Vagina (tissue), 2 donors: ENCODE measurements around the gene XPNPEP1.

Source experiments
- POLR2A ChIP-seq, 2 donors: fragments of 450-650 bp; IDR thresholded peaks; one replicate each; pipeline ENCODE4 v1.6.1; 2017; ENCODE audit warnings: antibody characterized with exemption in 2 of 2, mild to moderate bottlenecking in 2 of 2, moderate library complexity in 2 of 2
- POLR2AphosphoS5 ChIP-seq, 2 donors: sonication (generic); formaldehyde crosslinking; IDR thresholded peaks; one replicate each; pipeline ENCODE4 v1.9.0; 2017; ENCODE audit warnings: antibody characterized with exemption in 2 of 2, mild to moderate bottlenecking in 2 of 2, low read depth in 1 of 2; ENCODE audit not compliant: insufficient read depth in 1 of 2
- TF ChIP-seq, protein P1 (sequence below), 3 experiments: fragments of 450-650 bp in 2 of 3; fragments of 200-600 bp in 1 of 3; sonication (generic) in 1 of 3; IDR thresholded peaks; one replicate each; pipeline ENCODE4 v1.5.1; 2017 to 2019; ENCODE audit warnings: antibody characterized with exemption in 3 of 3, mild to moderate bottlenecking in 2 of 3, moderate library complexity in 2 of 3

DNA sequence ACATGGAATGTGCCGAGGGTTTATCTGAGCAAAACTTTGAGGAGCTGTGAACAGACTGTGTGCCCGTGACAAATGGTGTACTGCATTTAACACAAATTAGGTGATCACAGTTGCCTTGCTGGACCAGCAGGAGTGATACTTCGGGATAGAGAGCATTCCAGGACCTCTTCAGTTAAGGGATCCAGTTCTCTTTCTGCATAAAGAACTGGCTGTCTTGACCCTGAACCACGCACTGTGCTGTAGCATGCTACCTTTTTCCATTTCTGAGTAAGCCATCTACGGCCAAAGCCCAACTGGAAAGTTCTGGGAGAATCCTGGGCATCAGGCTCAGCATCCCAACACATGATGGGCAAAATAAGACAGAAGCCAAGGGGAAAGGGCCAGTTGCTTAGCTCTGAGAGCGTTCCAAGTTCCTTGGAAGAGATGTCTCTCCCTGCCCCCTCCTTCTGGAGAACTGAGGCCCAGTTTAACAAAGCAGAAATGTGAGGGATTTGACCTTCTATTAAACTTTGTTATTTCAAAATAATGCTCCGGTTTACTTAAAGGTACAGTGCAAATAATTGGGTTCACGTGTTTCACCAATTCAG is 46.5 kb upstream of the XPNPEP1 start:
- TF ChIP-seq, protein P1, sequence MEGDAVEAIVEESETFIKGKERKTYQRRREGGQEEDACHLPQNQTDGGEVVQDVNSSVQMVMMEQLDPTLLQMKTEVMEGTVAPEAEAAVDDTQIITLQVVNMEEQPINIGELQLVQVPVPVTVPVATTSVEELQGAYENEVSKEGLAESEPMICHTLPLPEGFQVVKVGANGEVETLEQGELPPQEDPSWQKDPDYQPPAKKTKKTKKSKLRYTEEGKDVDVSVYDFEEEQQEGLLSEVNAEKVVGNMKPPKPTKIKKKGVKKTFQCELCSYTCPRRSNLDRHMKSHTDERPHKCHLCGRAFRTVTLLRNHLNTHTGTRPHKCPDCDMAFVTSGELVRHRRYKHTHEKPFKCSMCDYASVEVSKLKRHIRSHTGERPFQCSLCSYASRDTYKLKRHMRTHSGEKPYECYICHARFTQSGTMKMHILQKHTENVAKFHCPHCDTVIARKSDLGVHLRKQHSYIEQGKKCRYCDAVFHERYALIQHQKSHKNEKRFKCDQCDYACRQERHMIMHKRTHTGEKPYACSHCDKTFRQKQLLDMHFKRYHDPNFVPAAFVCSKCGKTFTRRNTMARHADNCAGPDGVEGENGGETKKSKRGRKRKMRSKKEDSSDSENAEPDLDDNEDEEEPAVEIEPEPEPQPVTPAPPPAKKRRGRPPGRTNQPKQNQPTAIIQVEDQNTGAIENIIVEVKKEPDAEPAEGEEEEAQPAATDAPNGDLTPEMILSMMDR (IDR thresholded peaks at IDR 0.05), result no peak
- no peak for TF ChIP-seq POLR2AphosphoS5 (IDR thresholded peaks at IDR 0.05; ENCODE audit: insufficient read depth in 1 of 2, low read depth in 1 of 2)
- TF ChIP-seq POLR2A (IDR thresholded peaks at IDR 0.05), result no peak
